Duodenal mucosa (tissue), 2 donors: ENCODE data around the gene MAN1C1.
"Not testable (repeated sequence)": the region's sequence is repeated elsewhere in the genome, so short reads cannot be mapped to it uniquely, and the experiment has no call there.

Experiments used
- H3K27ac ChIP-seq: one replicate; pipeline ENCODE4 v1.7.0; 2013; ENCODE audit warnings: low read depth, low read length
- H3K27me3 ChIP-seq, 2 donors: one replicate each; pipeline ENCODE4 v1.7.0; 2013; ENCODE audit warnings: low read length in 2 of 2, control low read depth in 1 of 2; ENCODE audit not compliant: insufficient read depth in 2 of 2, control insufficient read depth in 1 of 2
- H3K36me3 ChIP-seq, 2 donors: one replicate each; pipeline ENCODE4 v1.7.0; 2013; ENCODE audit warnings: low read length in 2 of 2, control low read depth in 1 of 2; ENCODE audit not compliant: insufficient read depth in 2 of 2, control insufficient read depth in 1 of 2
- H3K4me1 ChIP-seq, 2 donors: one replicate each; pipeline ENCODE4 v1.7.0; 2013; ENCODE audit warnings: low read length in 2 of 2, control low read depth in 1 of 2; ENCODE audit not compliant: insufficient read depth in 2 of 2, control insufficient read depth in 1 of 2
- H3K4me3 ChIP-seq, 2 donors: one replicate each; pipeline ENCODE4 v1.7.0; 2013; ENCODE audit warnings: low read length in 2 of 2, low read depth in 1 of 2
- H3K9ac ChIP-seq, 2 donors: one replicate each; pipeline ENCODE4 v1.7.0; 2013; ENCODE audit warnings: low read length in 2 of 2, low read depth in 1 of 2
- H3K9me3 ChIP-seq, 2 donors: one replicate each; pipeline ENCODE4 v1.7.0; 2013; ENCODE audit warnings: low read length in 2 of 2, control low read depth in 1 of 2; ENCODE audit not compliant: control insufficient read depth in 1 of 2

MAN1C1 gene

GRCh38 chr1:25583519-25584370 is 32.8 kb upstream of the MAN1C1 start:
- no peak overlapping the region for H3K4me3 ChIP-seq
- H3K4me1 ChIP-seq: no peaks in the 10 kb centered on the region
- no peaks in the 10 kb centered on the region for H3K36me3 ChIP-seq
- no peaks in the 10 kb centered on the region for H3K27me3 ChIP-seq
- H3K27ac ChIP-seq: no peak overlapping the region
- no peak overlapping the region for H3K9ac ChIP-seq
- H3K9me3 ChIP-seq: no peaks in the 10 kb centered on the region

GRCh38 chr1:25586181-25586588 is 30.4 kb upstream of the MAN1C1 start:
- Histone ChIP-seq H3K4me1 (no peaks in the 10 kb centered on the region), H3K4me3 (no peak overlapping the region), H3K27me3 (no peaks in the 10 kb centered on the region), H3K27ac (no peak overlapping the region), H3K9ac (no peak overlapping the region), H3K9me3 (no peaks in the 10 kb centered on the region), H3K36me3 (no peaks in the 10 kb centered on the region)

GRCh38 chr1:25587290-25587689 is 29.3 kb upstream of the MAN1C1 start:
- H3K4me1 ChIP-seq: no peaks in the 10 kb centered on the region
- no peak overlapping the region for H3K4me3 ChIP-seq
- H3K36me3 ChIP-seq: no peaks in the 10 kb centered on the region
- no peaks in the 10 kb centered on the region for H3K27me3 ChIP-seq
- H3K27ac ChIP-seq: no peak overlapping the region
- no peaks in the 10 kb centered on the region for H3K9me3 ChIP-seq
- H3K9ac ChIP-seq: no peak overlapping the region

GRCh38 chr1:25588224-25588623 is 28.4 kb upstream of the MAN1C1 start:
- H3K9ac ChIP-seq, H3K27me3 ChIP-seq, H3K4me1 ChIP-seq, H3K9me3 ChIP-seq, H3K27ac ChIP-seq, H3K4me3 ChIP-seq, H3K36me3 ChIP-seq: not testable (repeated sequence)

GRCh38 chr1:25588786-25589185 is 27.8 kb upstream of the MAN1C1 start:
- not testable (repeated sequence) for H3K27ac ChIP-seq, H3K9ac ChIP-seq, H3K27me3 ChIP-seq, H3K4me1 ChIP-seq, H3K36me3 ChIP-seq, H3K4me3 ChIP-seq, H3K9me3 ChIP-seq

- Histone ChIP-seq H3K9me3 (no peaks in the 10 kb centered on the region), H3K4me3 (no peak overlapping the region), H3K27ac (no peak overlapping the region), H3K27me3 (no peaks in the 10 kb centered on the region), H3K36me3 (no peaks in the 10 kb centered on the region), H3K9ac (no peak overlapping the region), H3K4me1 (no peaks in the 10 kb centered on the region)
Measured at GRCh38 chr1:25590096-25590824, 26.3 kb upstream of the MAN1C1 start.

GRCh38 chr1:25593861-25594260 is 22.7 kb upstream of the MAN1C1 start:
- Histone ChIP-seq H3K9me3 (peaks cover 0 to 3% of the 10 kb centered on the region in 2 donors), H3K4me3 (no peak overlapping the region), H3K27me3 (no peaks in the 10 kb centered on the region), H3K36me3 (no peaks in the 10 kb centered on the region), H3K4me1 (no peaks in the 10 kb centered on the region), H3K9ac (no peak overlapping the region), H3K27ac (no peak overlapping the region)

GRCh38 chr1:25594971-25595370 is 21.6 kb upstream of the MAN1C1 start:
- H3K36me3 ChIP-seq: no peaks in the 10 kb centered on the region
- H3K9ac ChIP-seq: no peak overlapping the region
- H3K9me3 ChIP-seq: peaks cover 0 to 5% of the 10 kb centered on the region in 2 donors
- H3K4me1 ChIP-seq: no peaks in the 10 kb centered on the region
- no peaks in the 10 kb centered on the region for H3K27me3 ChIP-seq
- H3K4me3 ChIP-seq: no peak overlapping the region
- no peak overlapping the region for H3K27ac ChIP-seq

GRCh38 chr1:25596641-25597040 is 19.9 kb upstream of the MAN1C1 start:
- H3K9ac ChIP-seq, H3K27me3 ChIP-seq, H3K9me3 ChIP-seq, H3K4me3 ChIP-seq, H3K27ac ChIP-seq, H3K36me3 ChIP-seq, H3K4me1 ChIP-seq: not testable (repeated sequence)

- H3K36me3 ChIP-seq: no peaks in the 10 kb centered on the region
- no peak overlapping the region for H3K4me3 ChIP-seq
Measured at GRCh38 chr1:25598879-25599278, 17.7 kb upstream of the MAN1C1 start.

More at GRCh38 chr1:25598879-25599278, 17.7 kb upstream of the MAN1C1 start:
- H3K9ac ChIP-seq: no peak overlapping the region
- H3K4me1 ChIP-seq: no peaks in the 10 kb centered on the region
- no peak overlapping the region for H3K27ac ChIP-seq
- H3K27me3 ChIP-seq: no peaks in the 10 kb centered on the region
- peaks cover 0 to 5% of the 10 kb centered on the region in 2 donors for H3K9me3 ChIP-seq
